ENCODE data around the gene TK2. TPM values are rescaled to one million over a fixed set of nuclear protein-coding genes. Genes with fewer than 3 reads are reported as not detected.
A peak's percentile ranks its signal among the peaks of the same experiment; 100 is the strongest.

Gene TK2
- total RNA-seq, 1 donor from 2014 or later: 58.3 TPM

DNA sequence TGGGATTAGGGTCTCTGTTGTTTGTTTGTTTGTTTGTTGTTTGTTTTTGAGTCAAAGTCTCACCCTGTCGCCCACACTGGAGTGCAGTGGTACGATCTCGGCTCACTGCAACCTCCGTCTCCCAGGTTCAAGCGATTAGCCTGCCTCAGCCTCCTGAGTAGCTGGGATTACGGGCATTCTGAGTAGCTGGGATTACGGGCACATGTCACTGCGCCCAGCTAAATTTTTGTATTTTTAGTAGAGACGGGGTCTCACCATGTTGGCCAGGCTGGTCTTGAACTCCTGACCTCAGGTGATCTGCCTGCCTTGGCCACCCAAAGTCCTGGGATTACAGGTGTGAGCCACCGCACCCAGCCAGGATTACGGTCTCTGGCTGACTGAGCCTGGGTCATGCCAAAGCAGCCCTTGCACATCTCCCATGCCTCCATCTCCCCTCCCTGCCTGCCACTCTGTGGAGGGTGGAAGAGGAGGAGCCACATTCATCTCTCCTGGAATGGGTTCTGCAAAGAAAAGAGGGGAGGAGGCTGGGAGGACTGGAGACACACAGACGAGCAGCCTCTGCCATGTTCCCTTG, 63.6 kb downstream of the TK2 start:
- peak; percentile 53 for DNase-seq (ENCODE audit: low spot score)

DNA sequence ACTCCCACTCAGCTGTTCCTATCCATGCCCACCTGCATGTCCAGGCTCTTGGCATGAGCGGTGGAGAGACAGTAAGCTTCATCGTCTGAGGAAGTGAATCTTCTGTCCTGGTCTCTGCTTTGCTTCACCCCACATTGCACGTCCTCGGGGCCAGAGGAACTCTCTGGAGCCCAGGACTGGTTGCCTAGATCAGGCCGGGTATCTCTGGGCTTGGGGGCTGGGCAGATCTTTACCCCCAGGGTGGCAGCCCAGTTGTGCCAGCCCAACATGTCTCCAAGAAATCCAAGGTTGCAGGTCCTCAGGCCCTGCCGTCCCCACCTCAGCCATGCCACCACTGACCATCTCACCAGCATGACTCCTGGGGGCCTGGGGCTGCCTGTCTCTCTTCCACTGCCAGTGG, 64.5 kb downstream of the TK2 start:
- peak; percentile 80 for DNase-seq (ENCODE audit: low spot score)

DNA sequence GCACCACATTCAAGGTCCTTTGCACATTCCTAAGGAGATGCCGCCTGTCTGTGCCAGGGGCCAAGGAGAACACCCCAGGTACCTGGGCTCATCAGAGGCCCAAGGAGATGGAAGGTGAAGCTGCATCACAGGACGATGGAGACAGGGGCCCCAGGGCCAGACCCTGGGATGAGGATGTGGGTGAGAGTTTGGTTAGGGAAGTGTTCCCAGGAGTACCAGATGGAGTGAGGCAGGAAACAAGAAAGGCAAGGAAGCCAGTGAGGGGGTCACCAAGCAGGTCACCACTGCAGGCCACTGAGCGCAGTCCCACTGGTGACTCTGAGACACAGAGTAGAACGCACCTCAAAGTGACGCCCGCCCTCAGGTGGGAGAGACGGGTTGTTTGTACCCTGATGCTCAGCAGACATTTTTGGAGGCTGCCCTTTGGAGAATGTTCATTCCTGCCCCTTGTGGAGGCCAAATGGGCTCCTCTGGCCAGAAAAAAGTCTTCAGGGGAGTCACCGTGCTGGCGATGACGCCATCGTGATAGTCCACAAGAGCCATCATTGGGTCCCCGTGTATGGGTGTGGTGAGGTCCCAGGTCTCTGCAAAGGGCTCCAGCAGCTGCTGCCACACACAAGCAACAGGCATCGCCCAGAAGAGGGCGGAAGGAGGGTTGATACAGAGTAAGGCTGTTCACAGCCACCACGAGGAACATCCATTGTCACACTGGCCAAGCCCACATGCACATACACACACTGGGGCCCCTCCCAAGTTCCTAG, 65.3 kb downstream of the TK2 start:
- peak; percentile 83 for DNase-seq (ENCODE audit: low spot score)

DNA sequence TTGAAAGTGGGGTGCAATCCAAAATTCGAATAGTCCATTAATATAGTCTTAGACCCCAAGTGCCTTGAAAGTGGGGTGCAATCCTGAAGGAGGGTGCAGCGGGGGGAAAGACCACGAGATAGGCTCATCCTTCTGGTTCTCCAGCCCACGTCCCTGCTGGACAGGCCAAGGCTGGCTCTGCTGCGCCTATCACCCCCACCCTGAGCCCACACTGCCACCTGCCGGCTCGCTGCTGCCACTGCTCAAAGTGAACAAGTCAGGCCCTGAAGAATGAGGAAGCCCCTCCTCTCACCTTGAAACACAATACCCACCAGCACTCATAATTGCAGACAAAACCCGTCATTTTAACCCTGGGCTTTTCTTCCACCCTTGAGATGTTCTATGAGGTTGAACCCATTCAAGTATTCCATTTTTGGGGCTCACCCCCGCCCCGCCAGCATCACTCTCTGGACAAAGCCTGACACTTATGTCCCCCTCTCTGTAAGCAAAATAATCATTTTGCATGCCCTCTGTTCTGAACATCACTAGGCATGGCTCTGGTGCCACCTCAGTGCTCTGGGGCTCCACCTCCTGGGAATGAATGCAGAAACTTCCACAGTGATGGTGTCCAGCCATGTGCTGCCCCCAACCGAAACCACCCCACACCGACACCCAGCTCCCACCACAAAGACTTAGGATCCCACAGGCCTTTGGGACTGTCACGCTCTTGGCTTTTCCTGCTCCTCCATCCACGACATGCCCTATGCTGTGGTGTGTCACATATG, 66.1 kb downstream of the TK2 start:
- DNase-seq (ENCODE audit: low spot score): peak; percentile 91

DNA sequence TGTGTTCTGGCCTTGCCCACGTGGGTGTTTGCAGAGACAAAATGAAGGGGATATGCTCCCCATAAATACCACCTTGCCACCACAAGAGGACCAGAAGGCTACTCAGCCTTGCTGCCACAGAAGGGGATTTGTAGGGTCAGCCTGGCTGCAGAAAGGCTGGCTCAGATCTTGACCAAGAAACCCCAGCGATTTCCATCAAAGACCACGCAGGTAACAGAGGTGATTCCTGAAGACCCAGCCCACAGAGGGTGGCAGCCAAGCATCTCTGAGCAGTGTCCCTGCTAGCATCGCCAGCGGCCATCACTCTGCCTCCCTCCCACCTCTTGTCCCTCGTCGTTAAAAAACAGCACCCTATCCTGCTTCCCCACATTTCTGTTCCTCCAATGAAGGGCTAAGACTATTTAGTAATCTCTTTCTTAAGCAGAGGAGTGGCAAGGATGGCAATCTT, 68.0 kb downstream of the TK2 start:
- DNase-seq (ENCODE audit: low spot score): peak; percentile 82

DNA sequence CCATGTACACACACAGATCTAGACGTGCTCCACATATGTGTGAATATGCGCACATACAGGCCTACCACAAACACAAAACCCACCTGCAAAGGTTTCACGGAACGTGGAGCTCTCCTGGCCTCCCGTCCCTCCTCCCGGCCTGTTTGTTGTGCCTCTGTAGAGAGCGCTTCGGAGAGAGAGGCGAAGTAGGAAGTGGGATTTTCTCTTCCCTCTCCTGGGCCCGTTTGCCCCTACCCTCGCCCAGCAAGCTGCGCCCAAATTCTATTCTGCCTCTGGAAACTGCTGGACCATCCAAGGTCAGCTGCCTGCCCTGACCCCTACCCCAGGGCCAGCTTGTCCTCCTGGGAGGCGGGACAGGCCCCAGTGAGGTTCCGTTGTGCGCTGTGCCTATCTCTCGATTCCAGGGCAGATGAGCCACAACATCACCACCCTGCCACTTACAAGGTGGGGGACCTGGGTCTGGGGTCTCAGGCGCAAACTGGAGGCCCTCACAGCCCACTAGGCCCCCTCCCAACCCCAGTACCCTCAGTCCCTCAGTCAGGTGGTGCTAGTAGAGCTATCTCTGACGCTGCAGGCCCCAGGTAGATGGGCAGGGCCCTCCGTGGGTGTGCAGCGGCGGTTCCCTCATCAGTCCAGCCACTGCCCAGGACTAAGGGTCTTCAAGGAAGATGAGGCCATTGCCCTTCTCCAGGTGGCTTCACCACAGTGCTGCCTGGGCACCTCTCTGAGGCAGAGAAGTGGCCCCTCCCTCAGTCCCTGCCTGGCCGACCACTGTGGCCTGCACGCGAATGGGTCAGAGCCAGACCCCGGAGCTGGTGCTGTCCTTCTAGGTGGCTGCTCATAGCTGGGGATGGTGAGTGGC, 68.6 kb downstream of the TK2 start:
- DNase-seq (ENCODE audit: low spot score): peak; percentile 51

DNA sequence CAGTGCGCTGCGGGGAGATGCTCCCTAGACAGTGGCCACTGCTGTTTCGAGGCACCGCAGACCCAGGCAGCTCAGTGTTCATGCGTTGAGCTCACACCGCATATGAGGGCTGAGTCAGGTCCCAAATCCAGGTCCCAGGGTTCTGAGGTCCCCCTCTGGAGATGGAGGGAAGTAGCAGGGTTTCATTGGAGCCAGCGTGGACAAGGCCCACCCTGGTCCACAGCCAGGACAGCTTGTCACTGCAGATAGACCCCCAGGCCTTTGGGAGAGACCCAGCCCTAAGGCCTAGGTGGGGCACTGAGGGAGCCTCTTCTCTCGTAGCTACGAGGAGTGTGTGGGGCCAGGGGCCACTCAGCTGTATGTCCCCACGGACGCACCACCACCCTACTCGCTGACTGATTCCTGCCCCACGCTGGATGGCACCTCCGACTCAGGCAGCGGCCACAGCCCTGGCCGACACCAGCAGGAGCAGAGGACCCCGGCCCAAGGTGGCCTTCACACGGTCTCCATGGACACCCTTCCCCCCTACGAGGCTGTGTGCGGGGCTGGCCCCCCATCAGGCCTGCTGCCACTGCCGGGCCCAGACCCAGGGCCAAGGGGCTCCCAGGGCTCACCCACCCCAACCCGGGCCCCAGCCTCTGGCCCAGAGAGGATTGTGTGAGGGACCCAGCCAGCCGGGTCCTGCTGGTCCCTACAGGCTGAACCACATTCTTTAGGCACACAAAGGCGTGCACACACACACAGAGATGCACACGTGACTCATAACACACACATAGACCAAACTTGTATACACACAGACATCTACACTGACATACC, 69.4 kb downstream of the TK2 start:
- peak; percentile 83 for DNase-seq (ENCODE audit: low spot score)

DNA sequence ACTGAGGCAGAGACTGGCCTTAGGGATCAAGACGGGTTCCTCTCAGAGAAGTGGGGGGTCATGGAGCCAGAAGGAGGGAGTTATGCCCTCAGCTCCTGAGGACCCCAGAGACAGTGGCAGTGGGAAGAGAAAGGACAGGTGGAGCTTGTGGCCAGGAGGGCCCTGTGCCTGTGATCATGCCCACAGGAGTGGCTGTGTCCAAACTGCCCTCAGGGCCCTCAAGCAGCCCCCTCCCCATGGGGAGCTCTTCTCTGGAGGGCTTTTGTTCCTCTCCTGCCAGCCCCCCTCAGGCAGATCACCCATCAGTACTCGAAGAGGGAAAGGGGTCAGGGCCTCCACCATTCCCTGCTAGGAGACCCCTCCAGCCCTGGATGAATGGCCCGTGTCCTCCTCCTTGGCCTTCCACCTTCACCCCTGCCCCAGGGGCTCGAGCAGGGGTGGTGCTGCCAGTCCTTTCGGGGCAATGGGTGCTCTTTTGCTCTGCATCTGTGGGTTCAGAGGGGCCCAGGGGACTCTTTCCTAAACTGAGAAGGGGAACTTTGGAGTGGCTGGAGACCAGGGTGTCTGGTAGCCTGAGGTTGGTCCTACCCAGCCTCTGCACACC, 70.2 kb downstream of the TK2 start:
- peak; percentile 76 for DNase-seq (ENCODE audit: low spot score)

DNA sequence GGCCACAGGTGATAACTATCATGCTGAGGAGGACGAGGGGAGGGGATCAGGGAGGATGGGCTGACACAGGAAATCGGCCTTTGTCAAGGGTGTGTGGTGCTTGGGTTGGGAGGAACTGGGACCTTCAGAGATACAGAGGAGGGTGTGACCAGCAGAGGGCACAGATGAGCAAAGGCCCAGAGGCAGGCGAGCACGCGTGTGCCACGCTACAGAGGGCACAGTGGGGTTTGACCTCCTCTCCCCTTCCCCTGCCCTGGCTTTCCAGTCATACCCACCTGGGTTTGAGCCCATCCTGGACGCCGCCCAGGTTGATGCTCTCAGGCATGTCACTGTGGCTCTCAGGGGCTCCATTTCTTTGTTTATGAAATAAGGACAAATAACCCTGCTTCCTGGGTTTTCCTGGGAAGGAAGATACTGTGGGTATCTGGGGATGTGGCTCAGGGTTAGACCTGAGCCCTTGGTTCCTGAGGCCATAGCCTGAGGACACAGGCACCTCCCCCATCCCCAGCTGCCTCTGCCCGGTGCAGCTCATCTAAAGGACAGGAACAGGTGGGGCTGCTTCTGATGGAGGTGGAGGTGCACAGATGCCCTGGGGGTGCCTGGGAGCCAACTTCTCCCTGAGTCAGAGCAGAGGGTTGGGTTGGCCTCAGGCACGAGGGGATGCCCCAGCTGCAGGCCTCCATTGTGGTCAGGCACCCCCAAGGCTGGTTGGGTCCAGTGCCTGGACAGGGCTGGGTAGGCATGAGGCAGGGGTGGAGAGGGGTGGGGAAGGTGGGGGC, 71.0 kb downstream of the TK2 start:
- peak; percentile 90 for DNase-seq (ENCODE audit: low spot score)

DNA sequence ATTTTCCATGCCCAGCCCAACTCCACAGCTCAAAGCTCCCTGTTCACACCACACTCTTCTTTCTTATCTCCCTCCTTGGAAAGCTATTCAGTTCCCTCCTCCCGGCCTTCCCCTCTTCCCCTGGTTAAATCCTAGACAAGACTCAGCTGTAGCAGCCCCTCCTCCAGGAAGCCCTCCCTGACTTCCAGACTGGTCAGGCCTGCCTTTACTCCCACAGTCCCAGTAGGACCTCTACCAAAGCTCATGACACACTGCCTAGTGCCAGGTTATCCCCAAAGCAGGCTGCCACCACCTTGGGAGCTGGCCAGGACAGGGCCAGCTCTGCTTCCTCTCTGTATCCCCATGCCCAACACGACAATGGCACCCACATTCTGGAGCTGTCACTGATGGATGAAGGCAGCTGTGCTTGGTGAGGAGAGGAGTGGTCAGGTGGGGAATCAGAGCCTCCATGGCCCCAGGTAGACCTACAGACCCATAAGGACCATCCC, 72.8 kb downstream of the TK2 start:
- DNase-seq (ENCODE audit: low spot score): peak; percentile 57

DNA sequence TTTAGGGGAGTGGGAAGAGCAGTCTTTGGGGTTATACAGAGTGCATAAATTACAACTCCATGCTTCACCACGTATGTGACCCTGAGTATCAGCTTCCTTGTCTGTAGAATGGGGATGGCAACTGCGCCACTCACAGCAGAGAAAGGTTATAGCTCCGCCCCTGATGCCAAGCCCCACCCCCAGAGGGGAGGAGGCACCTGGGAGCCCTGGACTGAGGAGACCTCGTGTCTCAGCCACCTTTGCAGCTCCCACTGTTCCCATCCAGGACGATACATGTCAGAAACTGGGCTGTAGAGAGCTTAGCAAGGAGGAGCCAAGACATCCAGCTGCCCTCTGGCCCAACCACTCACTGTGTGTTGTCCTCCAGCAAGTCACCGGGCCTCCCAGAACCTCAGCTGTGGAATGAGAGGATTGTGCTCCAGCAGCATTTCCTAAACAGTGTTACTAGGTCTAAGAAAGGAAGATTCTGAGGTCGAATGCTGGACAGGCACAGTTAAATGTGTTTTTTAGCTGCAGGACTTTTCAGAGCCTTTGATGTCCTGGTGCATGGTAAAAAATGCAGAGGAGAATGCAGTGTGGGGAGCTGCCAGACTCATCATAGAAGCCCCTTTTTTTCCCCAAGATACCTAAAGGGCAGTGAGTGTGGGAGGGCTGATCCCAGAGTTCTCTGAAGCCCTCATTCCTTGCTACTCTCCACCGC, 73.4 kb downstream of the TK2 start:
- peak; percentile 60 for DNase-seq (ENCODE audit: low spot score)

DNA sequence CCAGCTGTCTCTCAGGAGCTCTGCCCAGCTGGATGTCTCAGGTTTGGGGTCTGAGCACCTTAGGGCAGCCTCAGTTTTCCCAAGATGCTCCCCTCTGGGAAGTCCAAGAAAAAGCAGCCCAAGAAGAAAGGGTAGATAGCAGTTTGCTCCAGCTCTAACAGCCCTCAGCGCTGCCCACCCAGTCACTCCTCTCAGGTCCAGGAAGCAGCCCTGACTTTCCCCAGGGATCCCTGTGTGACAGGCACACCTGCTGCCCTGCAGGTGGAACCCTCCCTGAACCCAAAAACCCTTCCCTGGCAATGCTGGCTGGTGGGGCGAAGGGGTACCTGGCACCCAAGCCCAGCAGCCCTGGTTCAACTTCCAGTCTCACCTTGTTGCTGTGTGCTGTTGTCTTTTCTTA, 74.7 kb downstream of the TK2 start:
- peak; percentile 37 for DNase-seq (ENCODE audit: low spot score)

DNA sequence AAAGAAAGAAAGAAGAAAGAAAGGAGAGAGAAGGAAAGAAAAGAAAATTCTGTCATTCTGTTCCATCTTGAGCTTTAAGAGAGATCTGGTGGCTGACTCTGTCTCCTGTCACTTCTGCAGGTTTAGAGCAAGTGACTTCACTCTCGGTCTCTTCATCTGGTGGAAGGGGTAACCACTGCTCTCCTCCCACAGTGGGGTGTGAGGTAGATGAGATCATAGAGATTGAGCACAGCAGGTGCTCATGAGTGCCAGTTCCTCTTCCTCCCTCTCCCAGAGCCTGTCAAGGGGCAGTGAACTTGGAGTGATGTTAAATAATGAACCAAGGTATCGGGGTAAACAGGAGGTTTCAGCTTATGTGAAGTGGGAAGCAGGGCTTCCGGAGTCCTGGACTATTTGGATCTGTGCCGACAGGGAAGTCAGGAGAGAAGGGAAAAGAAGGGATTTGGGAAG, 75.1 kb downstream of the TK2 start:
- DNase-seq (ENCODE audit: low spot score): no peak

DNA sequence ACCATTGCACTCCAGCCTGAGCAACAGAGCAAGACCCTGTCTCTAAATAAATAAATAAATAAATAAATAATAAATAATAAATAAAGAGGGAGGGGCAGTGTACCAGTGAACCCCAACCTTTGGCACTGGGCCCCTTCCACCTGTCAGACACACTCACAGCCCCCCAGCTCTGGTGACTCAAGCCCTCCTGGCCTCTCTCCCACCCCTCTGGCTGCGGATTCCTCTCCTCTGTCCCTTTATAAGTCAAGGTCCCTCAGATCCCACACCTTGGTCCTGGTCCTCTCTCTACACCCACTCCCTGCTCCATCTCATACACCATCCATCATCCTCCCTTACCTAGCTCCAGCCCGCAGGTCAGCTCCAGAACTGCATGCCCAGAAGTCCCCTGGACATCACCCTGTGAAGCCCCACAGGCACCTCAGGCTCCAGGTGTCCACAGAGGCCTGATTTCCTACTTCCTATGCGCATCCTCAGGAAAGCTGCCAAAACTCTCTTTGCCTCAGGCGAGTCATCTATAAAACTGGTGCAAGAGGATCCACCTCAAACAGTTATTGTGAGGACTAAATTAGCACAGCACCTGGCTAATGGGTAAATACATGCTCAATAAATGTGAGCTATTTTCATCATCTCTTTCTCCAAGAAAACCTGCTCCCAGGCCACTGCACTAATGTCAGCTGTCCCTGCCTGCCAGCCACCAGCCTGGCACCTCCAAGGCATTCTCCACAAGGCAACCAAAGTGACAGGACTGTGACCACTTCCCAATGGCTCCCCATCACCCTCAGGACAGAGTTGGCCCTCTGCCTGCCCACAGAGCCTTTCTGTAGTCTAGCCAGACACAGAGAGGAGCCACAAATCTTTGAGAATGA, 76.0 kb downstream of the TK2 start:
- peak; percentile 68 for DNase-seq (ENCODE audit: low spot score)

DNA sequence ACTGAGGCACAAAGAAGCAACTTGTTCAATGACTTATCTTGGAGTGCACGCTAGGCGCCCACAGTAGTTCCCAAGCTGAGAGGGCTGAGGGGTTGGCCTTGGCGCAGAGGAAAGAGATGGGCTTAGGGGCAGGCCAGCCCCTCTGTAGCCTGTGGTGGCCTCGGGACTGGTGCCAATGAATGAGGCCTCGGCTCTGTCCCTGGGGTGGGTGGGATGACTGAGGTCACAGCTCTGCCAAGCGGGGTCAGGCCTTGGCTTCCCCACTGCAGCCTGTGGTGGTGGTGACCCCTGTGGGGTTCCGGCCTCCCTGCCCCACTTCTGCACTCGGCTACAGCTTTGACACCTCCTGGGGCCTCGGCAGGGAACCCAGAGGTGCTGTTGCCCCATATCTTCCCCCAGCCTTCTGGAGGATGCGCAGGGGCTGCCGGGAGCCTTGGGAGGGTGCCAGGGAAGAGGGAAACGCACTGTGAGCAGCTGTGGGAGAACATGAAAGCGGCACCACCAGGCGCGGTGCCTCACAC, 76.8 kb downstream of the TK2 start:
- peak; percentile 75 for DNase-seq (ENCODE audit: low spot score)

DNA sequence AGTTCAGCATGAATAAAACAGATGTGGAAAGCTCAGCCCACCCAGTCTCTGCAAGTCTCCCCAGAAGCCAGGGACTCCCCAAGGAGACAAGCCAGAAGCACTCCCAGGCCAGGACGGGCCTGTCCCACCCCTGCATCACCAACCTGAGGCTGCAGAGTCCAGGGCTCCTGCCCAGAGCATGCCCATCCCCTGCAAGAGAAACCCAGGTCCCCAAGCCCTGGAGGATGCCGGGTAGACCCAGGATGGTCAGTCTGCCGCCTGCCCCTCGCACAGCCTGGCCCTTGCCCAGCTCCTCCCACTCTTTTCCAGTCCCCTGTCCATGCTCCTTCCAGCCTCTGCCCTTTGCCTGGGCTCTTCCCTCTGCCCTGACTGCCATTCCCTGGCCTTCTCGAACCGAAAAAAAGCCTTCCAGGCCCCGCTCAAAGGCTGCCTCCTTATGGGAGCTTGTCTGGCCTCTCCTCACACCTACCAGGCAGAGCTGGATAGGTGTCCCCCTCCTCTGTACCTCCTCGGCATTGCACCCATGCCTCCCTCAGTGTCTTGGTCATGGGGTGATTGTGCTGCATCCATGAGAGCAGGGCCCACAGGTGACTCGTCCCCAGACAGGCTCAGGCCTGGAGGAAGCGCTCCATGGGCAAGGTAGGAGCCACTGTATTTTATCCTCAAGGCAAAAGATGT, 78.1 kb downstream of the TK2 start:
- DNase-seq (ENCODE audit: low spot score): peak; percentile 82

Measured in mesenteric fat pad (tissue), 1 donor.